ENCODE data around the gene SYCE1L. TPM values are rescaled to one million over a fixed set of nuclear protein-coding genes. Genes with fewer than 3 reads are reported as not detected.

The SYCE1L gene
- total RNA-seq, 2 experiments from 2014 or later, result 1.9 to 9.9 TPM

DNA sequence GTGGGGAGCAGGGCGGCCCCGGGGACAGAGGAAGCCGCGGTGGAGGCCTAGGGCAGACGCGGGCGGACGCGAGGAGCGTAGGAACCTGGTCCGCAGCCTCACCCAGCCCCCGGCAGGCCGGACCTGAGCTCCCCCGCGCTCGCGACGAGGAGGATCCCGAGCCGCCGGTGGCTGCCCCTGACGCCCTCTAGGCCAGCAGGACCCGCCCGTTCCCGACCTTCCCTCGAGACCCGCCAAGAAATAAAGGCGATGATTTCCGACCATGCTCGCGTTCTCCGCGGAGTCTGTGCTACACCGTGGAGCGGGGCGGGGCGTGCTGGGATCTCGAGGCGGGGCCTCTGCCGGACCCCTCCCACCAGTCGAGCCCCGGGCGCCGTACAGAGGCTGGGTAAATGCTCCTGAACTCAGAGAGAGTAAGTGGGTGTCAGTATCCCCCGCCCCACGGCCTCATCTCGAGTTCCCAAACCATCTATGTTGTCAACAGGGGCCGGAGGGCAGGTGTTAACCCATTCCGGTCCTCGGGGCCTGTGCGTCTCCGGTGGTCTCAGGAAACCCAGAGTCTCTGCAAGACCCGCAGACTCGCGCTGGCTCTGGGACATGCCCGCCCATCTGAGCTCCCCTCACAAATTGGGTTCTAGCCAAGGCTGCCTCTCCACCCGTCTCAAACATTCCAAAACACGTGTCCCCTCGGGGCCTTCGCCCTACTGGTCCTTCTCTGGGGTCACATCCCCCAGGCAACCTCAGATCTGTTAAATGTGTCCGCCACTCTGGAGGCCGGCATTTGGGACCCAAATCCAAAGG lies 13.7 kb downstream of the SYCE1L start:
- CTCF ChIA-PET (ENCODE audit: unreplicated experiment), result no interaction called here
- no TSS peak for BruUV-seq (replicated peaks)
- Histone ChIP-seq H4K20me1 (ENCODE audit: insufficient read depth, low read length) (no peaks in the 10 kb centered on the region), H3K4me2 (ENCODE audit: low read length) (peak overlapping the region; percentile 74), H3K4me1 (ENCODE audit: insufficient read depth, low read length, poor library complexity, severe bottlenecking) (peaks cover 10% of the 10 kb centered on the region), H3K79me2 (ENCODE audit: insufficient read depth, low read depth, low read length) (no peaks in the 10 kb centered on the region), H3K9me3 (ENCODE audit: low read length) (no peaks in the 10 kb centered on the region), H2AFZ (ENCODE audit: low read length) (peak overlapping the region; percentile 64; the same call in 1 of the 2 replicates), H3K36me3 (ENCODE audit: insufficient read depth, low read length) (no peaks in the 10 kb centered on the region), H3K9me2 (ENCODE audit: insufficient read depth, low read length) (no peaks in the 10 kb centered on the region), H3K4me3 (ENCODE audit: low read depth, low read length, poor library complexity, severe bottlenecking) (peak overlapping the region; percentile 74), H3K27ac (ENCODE audit: low read depth, low read length, poor library complexity, severe bottlenecking) (no peak overlapping the region)
- intact Hi-C loops (cut with micrococcal nuclease; ENCODE audit: unreplicated experiment), result loop anchor here (1.0 kb wide), 1 partner anchor 23 kb away; no protein-coding TSS in a partner anchor
- DNase-seq (ENCODE audit: low spot score), result peak; percentile 55
- TF ChIP-seq CTCF (conservative IDR thresholded peaks at IDR 0.05; ENCODE audit: low read length), result no peak
- TF ChIP-seq EZH2phosphoT487 (IDR thresholded peaks at IDR 0.05; ENCODE audit: borderline replicate concordance, low read depth, low read length), result no peak
- POLR2A ChIA-PET, result interaction anchor here (0.6 kb wide), 2 partner anchors 352 to 1450 kb away, joined by 4 read pairs; no protein-coding TSS in a partner anchor

DNA sequence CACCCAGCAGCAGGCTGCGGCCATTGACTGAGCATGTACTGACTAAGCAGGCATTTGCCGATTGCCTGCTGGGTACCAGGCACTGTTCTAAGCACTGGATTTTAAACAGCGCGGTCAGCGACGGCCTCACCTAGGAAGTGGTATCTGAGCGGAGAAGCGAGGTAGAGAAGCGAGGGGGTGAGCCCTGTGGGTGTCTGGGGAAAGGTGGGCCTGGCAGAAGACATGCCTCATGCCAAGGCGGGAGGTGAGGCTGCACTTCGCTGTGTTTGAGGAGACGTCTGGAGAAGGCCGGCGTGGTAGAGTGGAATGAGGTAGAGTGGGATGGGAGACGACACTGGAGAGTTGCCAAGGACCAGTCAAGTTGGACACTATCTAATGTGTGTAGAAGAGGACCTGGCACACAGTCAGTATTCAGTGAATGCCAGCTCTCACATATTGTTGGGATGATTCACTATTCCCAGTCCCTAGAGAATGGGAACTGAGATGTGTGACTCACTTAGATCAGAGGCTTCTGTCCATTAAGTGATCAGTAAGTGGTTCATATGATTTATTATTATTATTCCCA lies 14.4 kb downstream of the SYCE1L start:
- Histone ChIP-seq H3K4me3 (ENCODE audit: low read depth, low read length, poor library complexity, severe bottlenecking) (no peak overlapping the region), H3K9me3 (ENCODE audit: low read length) (no peaks in the 10 kb centered on the region), H3K79me2 (ENCODE audit: insufficient read depth, low read depth, low read length) (no peaks in the 10 kb centered on the region), H3K27ac (ENCODE audit: low read depth, low read length, poor library complexity, severe bottlenecking) (no peak overlapping the region), H3K4me2 (ENCODE audit: low read length) (no peak overlapping the region), H3K4me1 (ENCODE audit: insufficient read depth, low read length, poor library complexity, severe bottlenecking) (peaks cover 10% of the 10 kb centered on the region), H3K36me3 (ENCODE audit: insufficient read depth, low read length) (no peaks in the 10 kb centered on the region), H3K9me2 (ENCODE audit: insufficient read depth, low read length) (no peaks in the 10 kb centered on the region), H4K20me1 (ENCODE audit: insufficient read depth, low read length) (no peaks in the 10 kb centered on the region), H2AFZ (ENCODE audit: low read length) (no peak overlapping the region)
- TF ChIP-seq EZH2phosphoT487 (IDR thresholded peaks at IDR 0.05; ENCODE audit: borderline replicate concordance, low read depth, low read length) (no peak), CTCF (conservative IDR thresholded peaks at IDR 0.05; ENCODE audit: low read length) (no peak)
- no peak for DNase-seq (ENCODE audit: low spot score)
- intact Hi-C loops (cut with micrococcal nuclease; ENCODE audit: unreplicated experiment), result no loop called here
- ChIA-PET POLR2A (no interaction called here), CTCF (ENCODE audit: unreplicated experiment) (no interaction called here)
- BruUV-seq (replicated peaks), result no TSS peak
